GM23338 (cell line): ENCODE data around the gene RAPGEF4. TPM values are rescaled to one million over a fixed set of nuclear protein-coding genes. Genes with fewer than 3 reads are reported as not detected.

ENCODE experiments used
- CREB1 ChIP-seq: fragments of 250-450 bp; sonication (Bioruptor Pico); IDR thresholded peaks from 2 replicates; pipeline ENCODE4 v1.5.0; 2020; ENCODE audit warnings: low read depth, mild to moderate bottlenecking, moderate library complexity
- EZH2 ChIP-seq: fragments of 200-600 bp; sonication (generic); IDR thresholded peaks from one replicate; pipeline ENCODE4 v1.8.0; 2017; ENCODE audit warnings: antibody characterized with exemption, mild to moderate bottlenecking, low read depth; ENCODE audit not compliant: unreplicated experiment
- EZH2phosphoT487 ChIP-seq: fragments of 200-600 bp; sonication (generic); IDR thresholded peaks from one replicate; pipeline ENCODE4 v1.8.1; 2018; ENCODE audit warnings: antibody characterized with exemption; ENCODE audit not compliant: unreplicated experiment
- JUNB ChIP-seq: IDR thresholded peaks from one replicate; pipeline ENCODE4 v1.6.1; 2016; ENCODE audit warnings: antibody characterized with exemption; ENCODE audit not compliant: unreplicated experiment
- NANOG ChIP-seq: IDR thresholded peaks from 2 replicates; pipeline ENCODE4 v1.6.1; 2016; ENCODE audit warnings: antibody characterized with exemption, borderline replicate concordance
- STAT1 ChIP-seq: IDR thresholded peaks from one replicate; pipeline ENCODE4 v1.6.1; 2016; ENCODE audit warnings: antibody characterized with exemption; ENCODE audit not compliant: unreplicated experiment
- ZNF114 ChIP-seq: fragments of 250-450 bp; sonication (Bioruptor Pico); IDR thresholded peaks from 2 replicates; pipeline ENCODE4 v1.5.0; 2020; ENCODE audit warnings: mild to moderate bottlenecking, moderate library complexity
- ZNF331 ChIP-seq: fragments of 250-450 bp; sonication (Bioruptor Pico); IDR thresholded peaks from 2 replicates; pipeline ENCODE4 v1.5.0; 2020; ENCODE audit warnings: low read depth, mild to moderate bottlenecking, moderate library complexity
- ZNF462 ChIP-seq: fragments of 250-450 bp; sonication (Bioruptor Pico); IDR thresholded peaks from 2 replicates; pipeline ENCODE4 v1.5.0; 2020; ENCODE audit warnings: mild to moderate bottlenecking, moderate library complexity
- polyA plus RNA-seq: library from polyadenylated mRNA; unstranded; fragments of >200 nt; fragmentation: Nextera tagmentation; extraction: Ambion mirVana; gene quantifications from 2 replicates; pipeline ENCODE4 v1.2.1, GENCODE V29; 2016
- small RNA-seq: library from RNA; depleted of rRNA; stranded (forward); fragments of <200 nt; gene quantifications from one replicate; pipeline ENCODE3, GENCODE V24; 2014; ENCODE audit warnings: low replicate concordance
- total RNA-seq: library from RNA; depleted of rRNA; stranded (reverse); fragments of >200 nt; shearing (Covaris generic); gene quantifications from 2 replicates; pipeline ENCODE4 v1.2.3, GENCODE V29; 2014; rRNA removed
- TF ChIP-seq, protein P1 (sequence below): IDR thresholded peaks from 2 replicates; pipeline ENCODE4 v1.6.1; 2016; ENCODE audit warnings: antibody characterized with exemption

Gene RAPGEF4
- total and polyA plus RNA-seq, 2 experiments from 2014 or later, result 1.7 to 4.7 TPM

GRCh38 chr2:173101687-173102086, 366.0 kb downstream of the RAPGEF4 start (continued):
- TF ChIP-seq ZNF462 (CRISPR knock-in tag) (no peak), CREB1 (CRISPR knock-in tag) (no peak), ZNF331 (no peak), EZH2 (no peak), STAT1 (no peak), EZH2phosphoT487 (no peak), NANOG (no peak), ZNF114 (no peak), JUNB (no peak)
- TF ChIP-seq, protein P1, sequence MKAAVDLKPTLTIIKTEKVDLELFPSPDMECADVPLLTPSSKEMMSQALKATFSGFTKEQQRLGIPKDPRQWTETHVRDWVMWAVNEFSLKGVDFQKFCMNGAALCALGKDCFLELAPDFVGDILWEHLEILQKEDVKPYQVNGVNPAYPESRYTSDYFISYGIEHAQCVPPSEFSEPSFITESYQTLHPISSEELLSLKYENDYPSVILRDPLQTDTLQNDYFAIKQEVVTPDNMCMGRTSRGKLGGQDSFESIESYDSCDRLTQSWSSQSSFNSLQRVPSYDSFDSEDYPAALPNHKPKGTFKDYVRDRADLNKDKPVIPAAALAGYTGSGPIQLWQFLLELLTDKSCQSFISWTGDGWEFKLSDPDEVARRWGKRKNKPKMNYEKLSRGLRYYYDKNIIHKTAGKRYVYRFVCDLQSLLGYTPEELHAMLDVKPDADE, result no peak

Small RNA genes within 50 kb of the gene (small RNA-seq; reads per million reads assigned to genes)
- not detected for gene RF01210

Other genes with a start within 250 kb of the RAPGEF4 start
- gene PDK1, start 179.8 kb upstream of the RAPGEF4 start, total RNA-seq, result 25.6 and 26.5 TPM in 2 replicates
- 42.0 and 53.7 TPM in 2 replicates for gene PDK1, start 179.8 kb upstream of the RAPGEF4 start, polyA plus RNA-seq